Liver (tissue), 3 donors: ENCODE data around the gene RBPJ.

Experiments
- ATF3 ChIP-seq: IDR thresholded peaks from 2 replicates; pipeline ENCODE4 v1.6.1; 2016; ENCODE audit warnings: antibody characterized with exemption
- CTCF ChIP-seq: fragments of 150-350 bp; IDR thresholded peaks from 2 replicates; pipeline ENCODE4 v1.5.1; 2017; ENCODE audit warnings: improper control_type of control experiment, low read depth, low read length; ENCODE audit not compliant: missing input control
- EGR1 ChIP-seq, 2 donors: IDR thresholded peaks; 2 replicates each; pipeline ENCODE4 v1.6.1; 2016 to 2018; ENCODE audit warnings: antibody characterized with exemption in 2 of 2, low read depth in 2 of 2
- FOXA1 ChIP-seq: IDR thresholded peaks from 2 replicates; pipeline ENCODE4 v1.6.1; 2016; ENCODE audit warnings: antibody characterized with exemption
- GABPA ChIP-seq, 2 donors: IDR thresholded peaks in 1 of 2; conservative IDR thresholded peaks in 1 of 2; 2 replicates each; pipeline ENCODE4 v1.6.1; 2016; ENCODE audit warnings: antibody characterized with exemption in 2 of 2, mild to moderate bottlenecking in 1 of 2, moderate library complexity in 1 of 2
- JUND ChIP-seq, 2 donors: IDR thresholded peaks; 2 replicates each; pipeline ENCODE4 v1.6.1; 2016; ENCODE audit warnings: antibody characterized with exemption in 2 of 2
- MAX ChIP-seq: IDR thresholded peaks from 2 replicates; pipeline ENCODE4 v1.6.1; 2016; ENCODE audit warnings: antibody characterized with exemption
- RAD21 ChIP-seq, 2 donors: IDR thresholded peaks; 2 replicates each; pipeline ENCODE4 v1.6.1; 2016; ENCODE audit warnings: antibody characterized with exemption in 2 of 2, mild to moderate bottlenecking in 2 of 2
- REST ChIP-seq: IDR thresholded peaks from 2 replicates; pipeline ENCODE4 v1.6.1; 2016; ENCODE audit warnings: antibody characterized with exemption, mild to moderate bottlenecking
- RXRA ChIP-seq, 2 donors: IDR thresholded peaks; 2 replicates each; pipeline ENCODE4 v1.6.1; 2017 to 2018; ENCODE audit warnings: antibody characterized with exemption in 2 of 2, mild to moderate bottlenecking in 1 of 2
- TAF1 ChIP-seq: conservative IDR thresholded peaks from 2 replicates; pipeline ENCODE4 v1.6.1; 2016; ENCODE audit warnings: antibody characterized with exemption, mild to moderate bottlenecking
- YY1 ChIP-seq: IDR thresholded peaks from 2 replicates; pipeline ENCODE4 v1.6.1; 2016; ENCODE audit warnings: antibody characterized with exemption, mild to moderate bottlenecking
- ZBTB33 ChIP-seq: IDR thresholded peaks from 2 replicates; pipeline ENCODE4 v1.6.1; 2016; ENCODE audit warnings: antibody characterized with exemption
- donor health status: healthy.
- donor health status: healthy.

- TF ChIP-seq MAX: no peak
- TF ChIP-seq REST: no peak
- no peak for TF ChIP-seq CTCF
- TF ChIP-seq ZBTB33: no peak
- TF ChIP-seq GABPA (IDR thresholded peaks at IDR 0.05 in 1 of 2, conservative IDR thresholded peaks at IDR 0.05 in 1 of 2): no peak
- no peak for TF ChIP-seq YY1
- TF ChIP-seq ATF3: no peak
- no peak for TF ChIP-seq RXRA (IDR thresholded peaks at IDR 0.05)
- no peak for TF ChIP-seq JUND (IDR thresholded peaks at IDR 0.05)
- no peak for TF ChIP-seq RAD21 (IDR thresholded peaks at IDR 0.05)
- TF ChIP-seq FOXA1: no peak
- TF ChIP-seq TAF1: no peak
- no peak for TF ChIP-seq EGR1 (IDR thresholded peaks at IDR 0.05; ENCODE audit: low read depth in 2 of 2)
Observed at GRCh38 chr4:26362745-26363439, 42.1 kb downstream of the RBPJ start.
